H1 (cell line): ENCODE results near the gene ADAMTS14.
A peak's percentile ranks its signal among the peaks of the same experiment; 100 is the strongest.

ENCODE experiments used
- CBX8 ChIP-seq: fragments of 300-800, 300-1000 bp; sonication (generic); IDR thresholded peaks from 2 replicates; pipeline ENCODE4 v1.7.1; 2016; ENCODE audit warnings: low read depth, low read length, borderline replicate concordance
- CEBPB ChIP-seq: IDR thresholded peaks from 2 replicates; pipeline ENCODE4 v1.6.1; 2012; ENCODE audit warnings: low read depth, low read length
- EP300 ChIP-seq, 2 experiments: IDR thresholded peaks; 1 replicate in 1 of 2; 2 replicates in 1 of 2; pipeline ENCODE4 v1.6.1; 2011 to 2012; ENCODE audit warnings: low read depth in 2 of 2, low read length in 2 of 2, mild to moderate bottlenecking in 2 of 2, borderline replicate concordance in 1 of 2, inconsistent platforms in 1 of 2, moderate library complexity in 1 of 2
- FOSL1 ChIP-seq: IDR thresholded peaks from 2 replicates; pipeline ENCODE4 v1.6.1; 2011; ENCODE audit warnings: mild to moderate bottlenecking, low read depth, low read length, moderate library complexity; ENCODE audit not compliant: insufficient read depth
- MAX ChIP-seq: IDR thresholded peaks from 2 replicates; pipeline ENCODE4 v1.6.1; 2012; ENCODE audit warnings: inconsistent platforms
- POLR2AphosphoS5 ChIP-seq: IDR thresholded peaks from 2 replicates; pipeline ENCODE4 v1.6.1; 2011; ENCODE audit warnings: low read depth, low read length
- SRF ChIP-seq: IDR thresholded peaks from 2 replicates; pipeline ENCODE4 v1.6.1; 2011; ENCODE audit warnings: mild to moderate bottlenecking, low read depth, low read length, moderate library complexity
- TAF1 ChIP-seq: IDR thresholded peaks from 2 replicates; pipeline ENCODE4 v1.6.1; 2011; ENCODE audit warnings: mild to moderate bottlenecking, low read depth, low read length
- YY1 ChIP-seq: IDR thresholded peaks from 2 replicates; pipeline ENCODE4 v1.6.1; 2011; ENCODE audit warnings: low read depth, mild to moderate bottlenecking, low read length
- TF ChIP-seq, protein P1 (sequence below), 3 experiments: IDR thresholded peaks; 1 replicate in 2 of 3; 2 replicates in 1 of 3; pipeline versions ENCODE4 v1.5.1 to v1.6.1; 2011; ENCODE audit warnings: low read length in 3 of 3, mild to moderate bottlenecking in 3 of 3, inconsistent platforms in 2 of 3, low read depth in 1 of 3, moderate library complexity in 1 of 3; ENCODE audit not compliant: insufficient read depth in 1 of 3; ENCODE audit errors: control extremely low read depth in 1 of 3

DNA sequence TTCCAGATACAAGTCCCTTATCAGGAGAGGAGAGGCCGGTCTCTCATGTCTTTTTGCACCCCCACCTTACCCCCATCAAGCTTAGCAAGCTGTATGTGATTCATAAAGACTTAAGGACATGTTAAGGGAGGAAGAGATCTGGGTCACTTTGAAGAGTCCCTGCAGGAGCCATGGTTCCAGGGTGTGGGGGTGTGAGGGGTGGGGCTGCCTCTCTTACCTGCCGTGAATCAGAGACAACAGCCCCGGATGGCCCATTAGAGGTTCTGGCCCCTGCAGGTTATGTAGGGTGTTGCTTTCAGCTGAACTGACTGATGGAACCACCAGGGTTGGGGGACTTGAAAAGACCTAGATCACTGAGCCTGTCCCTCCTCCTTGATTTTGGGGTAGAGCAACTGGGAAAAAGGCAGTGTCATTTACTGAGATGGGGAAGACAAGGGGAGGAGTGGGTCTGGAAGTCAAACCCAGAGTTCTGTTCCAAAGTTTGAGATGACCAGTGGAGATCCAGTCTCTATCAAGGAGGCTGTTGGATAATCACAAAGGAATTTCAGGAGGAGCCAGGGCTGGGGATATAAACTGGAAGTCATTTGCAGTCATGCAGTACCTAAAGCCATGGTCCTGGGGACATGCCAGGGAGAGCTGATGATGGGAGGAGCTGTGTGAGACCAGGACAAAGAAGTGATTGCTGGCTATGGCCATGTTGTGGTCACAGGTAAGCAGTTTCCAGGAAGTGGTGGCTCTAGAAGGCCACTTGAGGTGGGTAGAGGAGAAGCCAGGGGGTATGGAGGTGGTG is 23.1 kb downstream of the ADAMTS14 start:
- TF ChIP-seq, protein P1, sequence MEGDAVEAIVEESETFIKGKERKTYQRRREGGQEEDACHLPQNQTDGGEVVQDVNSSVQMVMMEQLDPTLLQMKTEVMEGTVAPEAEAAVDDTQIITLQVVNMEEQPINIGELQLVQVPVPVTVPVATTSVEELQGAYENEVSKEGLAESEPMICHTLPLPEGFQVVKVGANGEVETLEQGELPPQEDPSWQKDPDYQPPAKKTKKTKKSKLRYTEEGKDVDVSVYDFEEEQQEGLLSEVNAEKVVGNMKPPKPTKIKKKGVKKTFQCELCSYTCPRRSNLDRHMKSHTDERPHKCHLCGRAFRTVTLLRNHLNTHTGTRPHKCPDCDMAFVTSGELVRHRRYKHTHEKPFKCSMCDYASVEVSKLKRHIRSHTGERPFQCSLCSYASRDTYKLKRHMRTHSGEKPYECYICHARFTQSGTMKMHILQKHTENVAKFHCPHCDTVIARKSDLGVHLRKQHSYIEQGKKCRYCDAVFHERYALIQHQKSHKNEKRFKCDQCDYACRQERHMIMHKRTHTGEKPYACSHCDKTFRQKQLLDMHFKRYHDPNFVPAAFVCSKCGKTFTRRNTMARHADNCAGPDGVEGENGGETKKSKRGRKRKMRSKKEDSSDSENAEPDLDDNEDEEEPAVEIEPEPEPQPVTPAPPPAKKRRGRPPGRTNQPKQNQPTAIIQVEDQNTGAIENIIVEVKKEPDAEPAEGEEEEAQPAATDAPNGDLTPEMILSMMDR (IDR thresholded peaks at IDR 0.05; ENCODE audit: control extremely low read depth in 1 of 3, insufficient read depth in 1 of 3, low read depth in 1 of 3, low read length in 3 of 3) = peak in 1 of 3 experiments; percentile 8; a peak in 1 of 4 replicates
- no peak for TF ChIP-seq FOSL1
- TF ChIP-seq SRF = no peak
- TF ChIP-seq YY1 = no peak
- no peak for TF ChIP-seq CEBPB
- no peak for TF ChIP-seq POLR2AphosphoS5
- no peak for TF ChIP-seq EP300 (IDR thresholded peaks at IDR 0.05; ENCODE audit: borderline replicate concordance in 1 of 2, low read depth in 2 of 2, low read length in 2 of 2)
- TF ChIP-seq TAF1 = no peak
- TF ChIP-seq CBX8 = no peak
- TF ChIP-seq MAX = no peak
